ENCODE results near the gene RNF133. TPM values are rescaled to one million over a fixed set of nuclear protein-coding genes. Genes with fewer than 3 reads are reported as not detected.
A peak's percentile ranks its signal among the peaks of the same experiment; 100 is the strongest.

Gene RNF133
- 0.47 TPM for total RNA-seq
- long read RNA-seq, result 0 reads

- intact Hi-C loops (cut with micrococcal nuclease), result no loop called here
- DNase-seq (no peak), ATAC-seq (no peak)
Observed at GRCh38 chr7:122699017-122699416, at the start of gene RNF133. RNF133 (minus strand) TSS chr7:122699117; CDS start chr7:122698918, 199 bp downstream.

GRCh38 chr7:122748195-122748594 lies 49.3 kb upstream of the RNF133 start:
- ATAC-seq (no peak), DNase-seq (no peak)
- intact Hi-C loops (cut with micrococcal nuclease), result no loop called here

GRCh38 chr7:122746948-122747347 lies 48.0 kb upstream of the RNF133 start:
- no peak for ATAC-seq
- intact Hi-C loops (cut with micrococcal nuclease), result no loop called here
- no peak for DNase-seq

- intact Hi-C loops (cut with micrococcal nuclease), result no loop called here
- ATAC-seq (no peak), DNase-seq (no peak)
Observed at GRCh38 chr7:122743211-122743610, 44.3 kb upstream of the RNF133 start.

- no peak for ATAC-seq
- intact Hi-C loops (cut with micrococcal nuclease), result no loop called here
- no peak for DNase-seq
Observed at GRCh38 chr7:122738947-122739346, 40.0 kb upstream of the RNF133 start.

- ATAC-seq (no peak), DNase-seq (no peak)
- intact Hi-C loops (cut with micrococcal nuclease), result no loop called here
Observed at GRCh38 chr7:122736183-122736582, 37.3 kb upstream of the RNF133 start.

- DNase-seq (no peak), ATAC-seq (peak; percentile 69)
- intact Hi-C loops (cut with micrococcal nuclease), result no loop called here
Observed at GRCh38 chr7:122727759-122728158, 28.8 kb upstream of the RNF133 start.

GRCh38 chr7:122727354-122727753 lies 28.4 kb upstream of the RNF133 start:
- intact Hi-C loops (cut with micrococcal nuclease), result no loop called here
- DNase-seq, result no peak
- ATAC-seq, result no peak

- ATAC-seq (peak; percentile 80), DNase-seq (no peak)
- intact Hi-C loops (cut with micrococcal nuclease), result no loop called here
Observed at GRCh38 chr7:122726881-122727280, 28.0 kb upstream of the RNF133 start.

GRCh38 chr7:122724366-122724765 lies 25.4 kb upstream of the RNF133 start:
- no peak for DNase-seq
- intact Hi-C loops (cut with micrococcal nuclease), result no loop called here
- ATAC-seq, result no peak

- DNase-seq (no peak), ATAC-seq (no peak)
- intact Hi-C loops (cut with micrococcal nuclease), result no loop called here
Observed at GRCh38 chr7:122719010-122719578, 20.2 kb upstream of the RNF133 start.

- no peak for ATAC-seq
- intact Hi-C loops (cut with micrococcal nuclease), result no loop called here
- no peak for DNase-seq
Observed at GRCh38 chr7:122717356-122718089, 18.6 kb upstream of the RNF133 start.

- intact Hi-C loops (cut with micrococcal nuclease), result no loop called here
- no peak for DNase-seq
Observed at GRCh38 chr7:122715183-122715582, 16.3 kb upstream of the RNF133 start.

GRCh38 chr7:122710916-122711315 lies 12.0 kb upstream of the RNF133 start:
- ATAC-seq (no peak), DNase-seq (no peak)
- intact Hi-C loops (cut with micrococcal nuclease), result no loop called here

More at GRCh38 chr7:122715183-122715582, 16.3 kb upstream of the RNF133 start:
- no peak for ATAC-seq

GRCh38 chr7:122709930-122710646 lies 11.2 kb upstream of the RNF133 start:
- DNase-seq (no peak), ATAC-seq (no peak)
- intact Hi-C loops (cut with micrococcal nuclease), result no loop called here

GRCh38 chr7:122706836-122707235 lies 7.9 kb upstream of the RNF133 start:
- DNase-seq, result no peak
- ATAC-seq, result no peak
- intact Hi-C loops (cut with micrococcal nuclease), result no loop called here

- ATAC-seq (no peak), DNase-seq (no peak)
- intact Hi-C loops (cut with micrococcal nuclease), result no loop called here
Observed at GRCh38 chr7:122702872-122703510, 4.1 kb upstream of the RNF133 start, which contains the start of gene RNF148. RNF148 (minus strand) TSS chr7:122702922; CDS start chr7:122702750, 172 bp downstream.

- no peak for ATAC-seq
- no peak for DNase-seq
- intact Hi-C loops (cut with micrococcal nuclease), result no loop called here
Observed at GRCh38 chr7:122695816-122696215, 3.1 kb downstream of the RNF133 start.

- ATAC-seq (no peak), DNase-seq (no peak)
- intact Hi-C loops (cut with micrococcal nuclease), result no loop called here
Observed at GRCh38 chr7:122694697-122695096, 4.2 kb downstream of the RNF133 start.

GRCh38 chr7:122692769-122693309 lies 6.1 kb downstream of the RNF133 start:
- no peak for DNase-seq
- no peak for ATAC-seq
- intact Hi-C loops (cut with micrococcal nuclease), result no loop called here

All from left ventricle myocardium superior (tissue), 1 donor.